Amniotic stem cell (primary cell): ENCODE data around the gene SLC8A3.
"Not testable (repeated sequence)": the region's sequence is repeated elsewhere in the genome, so short reads cannot be mapped to it uniquely, and the experiment has no call there.

Experiments used
- DNase-seq: peaks from one replicate; lab custom pipeline; 2025; lab: John Stamatoyannopoulos, UW

SLC8A3 gene

GRCh38 chr14:70188659-70189455 is at the start of gene SLC8A3:
TSS of gene SLC8A3 (minus strand) at chr14:70188951. CDS start at chr14:70168422, 20,529 bp downstream.
- no peak for DNase-seq

- DNase-seq = no peak
These were observed 49.0 kb upstream of the SLC8A3 start for GRCh38 chr14:70237710-70238109.

- DNase-seq = no peak
These were observed 45.6 kb upstream of the SLC8A3 start for GRCh38 chr14:70234066-70234950.

GRCh38 chr14:70231756-70232544 is 43.2 kb upstream of the SLC8A3 start:
- not testable (repeated sequence) for DNase-seq

- not testable (repeated sequence) for DNase-seq
These were observed 41.3 kb upstream of the SLC8A3 start for GRCh38 chr14:70229877-70230640.

GRCh38 chr14:70213721-70214282 is 25.1 kb upstream of the SLC8A3 start:
- DNase-seq = no peak

GRCh38 chr14:70212752-70213151 is 24.0 kb upstream of the SLC8A3 start:
- DNase-seq = no peak

GRCh38 chr14:70208380-70208779 is 19.6 kb upstream of the SLC8A3 start:
- DNase-seq = no peak

- no peak for DNase-seq
These were observed 14.9 kb upstream of the SLC8A3 start for GRCh38 chr14:70203686-70204085.

- DNase-seq = no peak
These were observed 13.2 kb upstream of the SLC8A3 start for GRCh38 chr14:70201994-70202393.

- DNase-seq = no peak
These were observed 4.6 kb upstream of the SLC8A3 start for GRCh38 chr14:70193396-70193795.

GRCh38 chr14:70192915-70193314 is 4.2 kb upstream of the SLC8A3 start:
- DNase-seq = no peak

- DNase-seq = no peak
These were observed 1.4 kb upstream of the SLC8A3 start for GRCh38 chr14:70190156-70190555.

- DNase-seq = no peak
These were observed 816 bp upstream of the SLC8A3 start for GRCh38 chr14:70189456-70190077.

- no peak for DNase-seq
These were observed 461 bp downstream of the SLC8A3 start for GRCh38 chr14:70188322-70188658.

GRCh38 chr14:70186900-70187451 is 1.8 kb downstream of the SLC8A3 start:
- DNase-seq = no peak

- DNase-seq = no peak
These were observed 4.8 kb downstream of the SLC8A3 start for GRCh38 chr14:70183991-70184390.

- no peak for DNase-seq
These were observed 7.5 kb downstream of the SLC8A3 start for GRCh38 chr14:70181276-70181675.

GRCh38 chr14:70180718-70181117 is 8.0 kb downstream of the SLC8A3 start:
- no peak for DNase-seq

- DNase-seq = no peak
These were observed 11.5 kb downstream of the SLC8A3 start for GRCh38 chr14:70177081-70177800.
